Stimulated activated CD8-positive, alpha-beta memory T cell treated with anti-CD3 and anti-CD28 coated beads, Interleukin-4, amount 100 ng/mL, for 48 hours (primary cell): Measurements from ENCODE around the gene TAF4.

ENCODE experiments used
- DNase-seq: peaks from one replicate; pipeline ENCODE4 v3.0.0-alpha.2; 2020

Gene TAF4

GRCh38 chr20:62020935-62021701 lies 44.6 kb downstream of the TAF4 start:
- no peak for DNase-seq

- DNase-seq: no peak
These were observed 45.7 kb downstream of the TAF4 start for GRCh38 chr20:62019881-62020492.

- DNase-seq: no peak
These were observed 46.4 kb downstream of the TAF4 start for GRCh38 chr20:62019144-62019805.

DNA sequence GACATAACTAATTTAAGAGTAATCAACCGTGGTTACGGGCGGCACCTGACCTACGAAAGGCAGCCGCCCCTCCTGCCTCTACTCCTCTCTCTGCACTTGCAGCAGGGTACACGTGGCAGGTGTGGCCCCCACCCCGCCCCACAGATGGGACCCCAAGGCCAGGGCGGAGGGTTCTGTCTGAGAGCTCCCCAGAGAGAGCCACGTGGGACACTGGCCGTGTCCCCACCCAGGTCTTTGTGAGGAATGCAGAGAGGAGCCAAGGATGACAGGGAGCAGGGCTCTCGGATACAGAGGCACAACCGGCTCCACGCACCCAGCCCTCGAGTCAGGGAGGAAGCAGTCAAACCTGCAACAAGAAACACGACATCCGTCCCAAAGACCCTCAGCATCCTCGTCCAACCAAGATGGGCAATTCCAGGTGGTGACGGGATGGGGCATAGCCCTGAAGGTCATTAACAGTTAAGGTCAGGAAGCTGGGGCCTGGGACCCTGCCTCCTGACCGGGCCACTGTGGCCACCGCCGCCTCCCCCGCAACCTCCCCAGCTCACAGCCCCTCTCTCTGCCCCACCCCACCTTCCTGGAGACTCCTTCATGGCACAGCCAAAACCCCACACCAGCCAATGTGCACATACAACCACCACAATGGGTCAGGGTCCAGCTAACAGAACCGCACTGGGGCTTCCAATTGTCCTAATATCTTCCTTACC lies 47.1 kb downstream of the TAF4 start:
- DNase-seq: no peak

GRCh38 chr20:62015540-62016288 lies 50.0 kb downstream of the TAF4 start:
- no peak for DNase-seq

DNA sequence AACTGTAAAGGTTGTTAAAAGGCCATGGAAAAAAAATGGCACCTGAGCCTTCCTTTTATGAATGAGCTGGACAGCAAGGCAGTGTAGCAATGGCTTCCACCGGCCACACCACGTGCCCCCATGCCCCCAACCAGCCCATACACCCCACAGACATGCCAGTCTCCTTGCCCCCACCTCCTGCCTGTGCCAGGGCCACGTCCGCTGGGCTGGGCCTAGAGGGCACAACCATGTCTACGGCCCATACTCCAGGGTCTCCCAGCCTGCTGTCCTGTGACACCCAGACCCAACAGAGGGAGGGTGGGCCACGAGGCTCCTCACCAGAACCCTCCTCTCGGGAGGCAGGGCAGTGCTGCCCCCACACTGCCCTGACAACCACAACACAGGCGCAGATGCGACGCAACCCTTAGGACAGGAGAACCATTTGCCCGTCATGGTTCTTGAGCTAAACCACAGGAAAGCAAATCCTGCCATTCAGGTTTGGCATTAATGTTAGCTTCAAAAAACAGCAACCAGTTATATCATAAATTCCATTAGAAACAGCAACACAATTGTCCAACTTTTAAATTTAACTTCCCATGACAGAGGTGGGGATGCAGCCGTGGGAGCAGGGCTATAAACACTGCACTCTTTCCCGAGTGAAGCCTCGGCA lies 50.7 kb downstream of the TAF4 start:
- DNase-seq: no peak

DNA sequence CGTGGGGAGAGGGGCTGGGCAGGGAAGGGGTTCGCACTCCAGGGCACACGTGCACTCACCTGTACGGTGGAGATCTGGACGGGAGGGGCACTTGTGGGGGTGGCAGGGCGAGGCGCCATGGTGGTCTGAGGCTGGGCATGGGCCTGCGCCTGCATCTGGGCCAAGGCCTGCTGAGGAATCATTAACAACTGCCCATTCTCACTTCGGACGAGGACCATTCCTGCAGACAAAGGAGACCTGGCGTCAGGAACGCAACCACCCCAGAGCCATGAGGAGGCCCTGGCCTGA lies 51.2 kb downstream of the TAF4 start:
- no peak for DNase-seq

DNA sequence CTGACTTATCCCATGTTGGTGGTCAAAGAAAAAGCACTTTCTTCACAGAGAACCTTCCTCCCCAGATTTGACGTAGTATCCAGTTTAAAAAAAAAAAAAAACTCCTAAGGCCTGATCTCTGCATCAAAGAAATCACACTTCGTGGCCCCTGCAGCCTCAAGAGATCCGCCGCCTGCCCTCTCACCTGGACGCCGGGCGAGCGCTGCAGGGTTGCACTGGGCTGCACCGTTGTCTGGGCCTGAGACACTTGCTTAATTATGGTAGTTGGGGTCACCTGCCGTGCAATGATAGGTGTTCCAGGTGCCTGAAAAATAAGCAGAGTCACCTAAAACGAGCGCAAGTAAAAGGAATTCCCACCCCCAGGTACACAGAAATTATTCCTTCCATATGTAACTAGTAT lies 53.0 kb downstream of the TAF4 start:
- no peak for DNase-seq

DNA sequence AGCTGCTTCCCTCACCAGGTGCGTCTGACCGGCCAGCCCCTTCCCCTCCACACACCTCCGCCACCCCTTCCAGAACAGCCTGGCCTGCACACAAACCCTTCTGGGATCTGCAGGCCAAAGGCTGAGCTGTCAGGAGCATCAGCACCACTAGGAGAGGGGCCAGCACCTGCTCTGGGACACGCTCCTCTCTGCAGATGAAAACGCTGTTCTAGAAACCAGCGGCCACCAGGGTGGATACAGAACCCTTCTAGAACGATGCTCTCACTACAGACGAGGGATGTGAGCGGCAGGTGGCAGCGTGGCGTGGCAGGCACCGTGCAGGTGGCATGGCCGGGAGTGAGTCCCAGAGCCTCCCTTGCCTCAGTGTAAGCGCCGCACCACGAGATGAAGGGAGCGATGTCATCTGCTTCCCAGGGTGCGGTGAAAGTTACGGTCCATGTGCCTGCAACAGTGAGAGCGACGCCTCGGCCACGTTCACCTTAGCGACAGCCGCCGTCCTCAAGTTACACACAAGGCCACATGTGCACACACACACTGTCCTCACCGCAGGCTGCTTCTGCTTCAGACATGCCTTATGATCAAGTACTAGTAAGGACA lies 53.6 kb downstream of the TAF4 start:
- no peak for DNase-seq

DNA sequence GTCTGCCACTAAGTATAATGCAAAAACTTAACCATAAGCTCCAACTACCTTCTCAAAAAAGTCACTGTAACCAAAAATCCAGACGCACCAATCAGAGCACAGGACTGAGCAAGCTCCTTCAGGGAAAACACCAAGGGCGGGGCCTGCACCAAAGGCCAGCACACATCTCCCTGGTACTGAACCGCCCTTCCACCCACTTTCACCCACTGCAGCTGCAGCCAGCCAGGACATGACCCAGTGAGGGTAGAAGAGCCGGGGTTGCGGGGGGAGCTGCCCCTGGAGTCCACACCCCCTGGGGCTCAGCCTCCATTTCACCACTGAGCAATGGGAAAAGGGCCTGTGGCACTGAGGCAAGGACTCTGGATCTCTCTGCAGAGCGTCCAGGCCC lies 54.3 kb downstream of the TAF4 start:
- no peak for DNase-seq

DNA sequence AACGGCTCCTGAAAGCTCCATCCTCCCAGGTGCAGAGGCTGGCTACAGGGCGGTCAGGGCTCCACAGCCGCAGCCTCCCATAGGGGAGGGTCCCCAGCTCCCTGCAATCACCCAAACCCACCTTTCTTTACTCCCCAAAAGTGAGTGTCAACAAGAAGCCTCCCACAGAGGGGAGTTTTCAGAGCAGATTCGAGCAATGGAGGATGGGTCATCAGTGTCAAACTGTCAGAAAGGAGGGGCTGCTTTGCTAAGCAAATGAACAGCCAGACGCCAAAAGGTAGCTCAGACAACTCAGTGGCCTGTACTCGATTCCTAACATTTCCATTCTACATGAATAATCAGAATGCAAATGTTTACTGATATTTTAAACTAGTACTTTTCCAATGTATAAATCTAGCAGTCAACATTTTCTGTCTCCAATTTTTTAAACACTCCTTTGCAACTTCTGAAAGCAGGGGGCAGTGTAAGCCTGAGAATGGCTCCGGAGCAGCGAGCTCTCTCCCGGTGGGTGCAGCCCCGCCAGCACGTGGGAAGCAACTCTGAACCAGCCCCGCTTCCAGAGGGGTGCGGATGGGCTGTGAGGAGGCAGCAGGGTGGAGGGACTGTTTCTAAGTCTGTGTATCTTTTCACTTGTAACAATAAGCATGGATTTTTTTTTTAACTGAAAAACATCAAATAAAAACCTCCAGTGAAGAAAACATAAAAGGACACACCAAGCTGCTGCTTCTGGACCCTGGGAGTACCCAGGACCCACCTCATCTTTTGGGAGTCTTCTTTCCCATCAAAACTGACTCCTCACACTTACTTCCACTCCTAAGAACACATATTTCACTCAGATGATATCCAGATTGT lies 54.9 kb downstream of the TAF4 start:
- peak; percentile 68 for DNase-seq

DNA sequence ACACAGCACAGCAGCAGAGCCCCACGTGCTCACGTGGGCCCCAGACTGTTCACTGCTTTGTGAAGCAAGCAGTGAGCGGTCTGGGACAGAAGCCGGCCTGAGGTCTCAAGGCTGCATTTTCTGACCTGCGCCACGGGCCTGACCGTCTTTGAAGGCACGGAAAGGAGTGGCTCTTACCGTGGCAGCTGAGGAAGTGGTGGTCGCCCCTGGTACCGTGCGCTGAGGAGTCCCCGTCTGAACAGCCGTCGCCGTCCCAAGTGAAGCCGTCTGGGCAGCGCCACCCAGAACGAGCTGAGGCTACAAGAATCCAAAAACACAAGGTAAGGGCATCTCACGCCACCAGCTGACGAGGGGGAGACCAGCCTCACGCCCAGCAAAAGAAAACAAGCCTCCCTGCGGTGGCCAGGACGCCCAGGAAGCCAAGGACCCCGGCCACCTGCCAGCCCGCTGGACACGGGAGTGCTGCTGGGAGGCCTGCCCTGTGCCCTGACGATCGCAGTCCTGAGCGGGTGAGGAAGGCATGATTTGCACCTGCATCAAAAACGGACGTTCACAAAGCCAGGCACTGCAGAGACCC lies 55.7 kb downstream of the TAF4 start:
- DNase-seq: no peak

DNA sequence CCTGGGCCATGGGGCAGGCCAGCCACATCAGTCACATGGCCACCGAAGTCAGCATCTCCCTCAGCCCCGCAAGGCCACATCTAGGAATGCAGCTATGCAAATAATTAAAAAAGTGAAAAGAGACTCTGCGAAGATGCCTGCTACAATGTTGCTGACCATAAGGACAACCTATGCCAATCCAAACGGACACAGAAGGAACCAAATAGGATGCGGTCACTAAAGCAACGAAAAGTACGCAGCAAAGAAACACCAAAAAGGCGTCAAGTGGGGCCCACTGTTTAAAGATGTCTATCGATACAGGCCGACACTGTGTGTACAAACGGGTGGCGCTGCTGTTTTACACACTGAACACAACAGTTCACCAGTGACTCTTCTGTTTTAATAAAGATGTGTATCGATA lies 56.4 kb downstream of the TAF4 start:
- DNase-seq: no peak

DNA sequence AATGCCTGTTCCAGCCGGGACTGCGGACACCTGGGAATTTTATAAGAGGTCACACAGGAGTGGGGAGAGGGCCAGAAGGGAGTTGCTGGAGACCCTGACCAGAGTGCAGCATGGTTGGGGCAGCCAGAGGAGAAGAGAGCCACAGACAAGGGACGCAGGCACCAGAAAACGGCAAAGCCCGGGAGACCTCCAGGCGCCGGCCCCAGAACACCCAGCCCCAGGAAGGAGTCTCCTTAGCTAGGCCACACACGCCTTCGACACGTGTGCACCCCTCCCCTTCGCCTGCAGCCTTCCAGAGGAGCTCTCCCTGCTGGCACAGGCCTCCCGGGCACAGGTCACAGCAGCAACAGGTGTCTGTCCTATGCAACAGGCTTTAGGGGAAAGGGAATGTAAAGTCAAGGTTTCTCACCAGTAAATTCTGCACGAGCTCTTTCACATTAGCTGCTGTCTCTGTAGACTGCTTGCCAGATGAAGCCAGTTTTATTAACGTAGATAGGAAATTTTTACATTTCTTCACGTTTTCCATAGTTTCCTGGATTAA lies 57.0 kb downstream of the TAF4 start:
- DNase-seq: no peak

- no peak for DNase-seq
These were observed 58.5 kb downstream of the TAF4 start for GRCh38 chr20:62007127-62007647.

DNA sequence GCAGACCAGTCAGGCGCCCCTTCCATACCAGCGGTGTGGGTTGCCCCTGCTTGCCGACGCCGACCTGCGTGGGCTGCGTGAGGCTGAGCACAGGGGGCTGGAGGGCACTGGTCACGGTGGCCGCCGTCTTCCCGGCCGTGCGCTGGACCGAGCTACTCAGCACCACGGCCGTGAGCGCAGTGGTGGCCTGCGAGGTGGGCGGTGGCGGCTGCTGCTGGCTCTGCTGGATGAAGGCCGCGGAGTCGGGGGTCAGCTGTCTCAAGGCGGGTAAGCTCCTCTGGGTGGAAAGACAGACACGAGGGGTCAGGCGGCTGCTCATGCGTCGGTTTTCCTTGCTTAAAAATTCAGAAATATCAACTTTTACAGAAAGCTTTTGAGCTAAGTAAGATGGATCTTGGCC lies 59.2 kb downstream of the TAF4 start:
- DNase-seq: no peak

GRCh38 chr20:62004614-62005013 lies 61.1 kb downstream of the TAF4 start:
- no peak for DNase-seq

DNA sequence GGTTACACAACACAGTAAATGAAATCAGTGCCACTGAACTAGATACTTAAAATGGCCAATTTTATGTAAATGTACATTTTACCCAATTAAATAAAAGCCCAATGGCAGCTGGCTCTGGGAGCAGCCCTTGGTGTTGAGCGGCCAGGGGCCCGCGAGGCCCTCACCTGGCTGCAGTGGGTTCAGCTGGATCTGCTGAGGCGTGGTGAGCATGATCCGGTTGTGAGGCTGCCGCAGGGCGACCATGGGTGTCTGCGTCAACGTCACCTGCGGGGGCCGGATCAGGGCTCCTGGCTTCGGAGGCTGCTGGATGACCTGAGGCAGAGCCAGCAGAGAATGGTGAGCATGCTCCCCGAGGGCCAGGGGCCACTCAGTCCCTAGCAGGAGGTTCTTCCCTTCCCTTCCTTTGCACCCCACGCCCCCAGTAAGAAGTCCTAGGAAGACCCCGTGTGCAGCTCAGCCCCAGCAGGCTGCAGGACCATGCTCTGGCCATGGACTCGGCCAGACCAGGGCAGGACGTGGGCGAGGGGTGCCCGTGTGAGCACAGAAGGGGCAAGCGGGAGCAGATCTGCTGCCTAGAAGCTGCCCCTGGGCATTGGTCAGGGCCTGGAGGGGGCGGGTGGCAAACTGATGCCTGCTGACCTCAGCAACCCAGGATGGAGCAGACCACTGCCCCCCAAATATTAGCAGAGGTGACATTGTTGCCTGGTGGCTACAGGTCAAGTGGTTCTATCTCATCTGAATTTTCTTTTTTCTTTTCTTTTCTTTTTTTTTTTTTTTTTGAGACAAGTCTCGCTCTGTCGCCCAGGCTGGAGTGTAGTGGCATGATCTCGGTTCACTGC lies 61.9 kb downstream of the TAF4 start:
- no peak for DNase-seq

- DNase-seq: no peak
These were observed 62.7 kb downstream of the TAF4 start for GRCh38 chr20:62002882-62003480.
